Measurements from ENCODE around the gene GRK5.

GRK5 gene

GRCh38 chr10:119377958-119378736 is 170.8 kb downstream of the GRK5 start:
- no peak for DNase-seq (ENCODE audit: low read depth)

- DNase-seq (ENCODE audit: low read depth): no peak
Measured at GRCh38 chr10:119378737-119379067, 171.3 kb downstream of the GRK5 start.

GRCh38 chr10:119379466-119380071 is 172.2 kb downstream of the GRK5 start:
- DNase-seq (ENCODE audit: low read depth): no peak

GRCh38 chr10:119383174-119383856 is 175.9 kb downstream of the GRK5 start:
- DNase-seq (ENCODE audit: low read depth): peak; percentile 71

GRCh38 chr10:119384127-119384526 is 176.8 kb downstream of the GRK5 start:
- no peak for DNase-seq (ENCODE audit: low read depth)

- DNase-seq (ENCODE audit: low read depth): no peak
Measured at GRCh38 chr10:119386666-119387065, 179.3 kb downstream of the GRK5 start.

- DNase-seq (ENCODE audit: low read depth): no peak
Measured at GRCh38 chr10:119388849-119389345, 181.5 kb downstream of the GRK5 start.

- peak; percentile 59 for DNase-seq (ENCODE audit: low read depth)
Measured at GRCh38 chr10:119391440-119392251, 184.3 kb downstream of the GRK5 start.

GRCh38 chr10:119393019-119393418 is 185.6 kb downstream of the GRK5 start:
- DNase-seq (ENCODE audit: low read depth): no peak

GRCh38 chr10:119393421-119393820 is 186.1 kb downstream of the GRK5 start:
- DNase-seq (ENCODE audit: low read depth): no peak

- DNase-seq (ENCODE audit: low read depth): no peak
Measured at GRCh38 chr10:119393845-119394244, 186.5 kb downstream of the GRK5 start.

GRCh38 chr10:119394657-119395279 is 187.4 kb downstream of the GRK5 start:
- DNase-seq (ENCODE audit: low read depth): no peak

- peak; percentile 70 for DNase-seq (ENCODE audit: low read depth)
Measured at GRCh38 chr10:119395280-119396007, 188.1 kb downstream of the GRK5 start.

- no peak for DNase-seq (ENCODE audit: low read depth)
Measured at GRCh38 chr10:119396008-119396708, 188.8 kb downstream of the GRK5 start.

- DNase-seq (ENCODE audit: low read depth): no peak
Measured at GRCh38 chr10:119396709-119397071, 189.3 kb downstream of the GRK5 start.

GRCh38 chr10:119397416-119397815 is 190.0 kb downstream of the GRK5 start:
- DNase-seq (ENCODE audit: low read depth): no peak

GRCh38 chr10:119398996-119399395 is 191.6 kb downstream of the GRK5 start:
- peak; percentile 31 for DNase-seq (ENCODE audit: low read depth)

- no peak for DNase-seq (ENCODE audit: low read depth)
Measured at GRCh38 chr10:119399466-119399865, 192.1 kb downstream of the GRK5 start.

GRCh38 chr10:119401671-119402395 is 194.5 kb downstream of the GRK5 start:
- peak; percentile 99 for DNase-seq (ENCODE audit: low read depth)

- no peak for DNase-seq (ENCODE audit: low read depth)
Measured at GRCh38 chr10:119403921-119404320, 196.6 kb downstream of the GRK5 start.
